ENCODE results near the gene AR. TPM values are rescaled to one million over a fixed set of nuclear protein-coding genes. Genes with fewer than 3 reads are reported as not detected.

Gene AR
- total and polyA plus RNA-seq, 2 of the 13 experiments (the other 11 are each of a cell fraction or from before 2014, with no cell fraction given) = not detected

- TF ChIP-seq, protein P1, sequence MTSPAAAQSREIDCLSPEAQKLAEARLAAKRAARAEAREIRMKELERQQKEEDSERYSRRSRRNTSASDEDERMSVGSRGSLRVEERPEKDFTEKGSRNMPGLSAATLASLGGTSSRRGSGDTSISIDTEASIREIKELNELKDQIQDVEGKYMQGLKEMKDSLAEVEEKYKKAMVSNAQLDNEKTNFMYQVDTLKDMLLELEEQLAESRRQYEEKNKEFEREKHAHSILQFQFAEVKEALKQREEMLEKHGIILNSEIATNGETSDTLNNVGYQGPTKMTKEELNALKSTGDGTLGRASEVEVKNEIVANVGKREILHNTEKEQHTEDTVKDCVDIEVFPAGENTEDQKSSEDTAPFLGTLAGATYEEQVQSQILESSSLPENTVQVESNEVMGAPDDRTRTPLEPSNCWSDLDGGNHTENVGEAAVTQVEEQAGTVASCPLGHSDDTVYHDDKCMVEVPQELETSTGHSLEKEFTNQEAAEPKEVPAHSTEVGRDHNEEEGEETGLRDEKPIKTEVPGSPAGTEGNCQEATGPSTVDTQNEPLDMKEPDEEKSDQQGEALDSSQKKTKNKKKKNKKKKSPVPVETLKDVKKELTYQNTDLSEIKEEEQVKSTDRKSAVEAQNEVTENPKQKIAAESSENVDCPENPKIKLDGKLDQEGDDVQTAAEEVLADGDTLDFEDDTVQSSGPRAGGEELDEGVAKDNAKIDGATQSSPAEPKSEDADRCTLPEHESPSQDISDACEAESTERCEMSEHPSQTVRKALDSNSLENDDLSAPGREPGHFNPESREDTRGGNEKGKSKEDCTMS (CRISPR knock-in tag; conservative IDR thresholded peaks at IDR 0.05) = no peak
- TF ChIP-seq HDAC2 (CRISPR knock-in tag; IDR thresholded peaks at IDR 0.05) (no peak), SALL2 (CRISPR knock-in tag; IDR thresholded peaks at IDR 0.05) (no peak)
Measured at GRCh38 chrX:67727576-67727975, 183.8 kb downstream of the AR start (continued).

GRCh38 chrX:67730296-67730695 lies 186.5 kb downstream of the AR start:
- intact Hi-C loops (cut with micrococcal nuclease; ENCODE audit: unreplicated experiment) (no loop called here), in situ Hi-C loops (cut with HindIII; ENCODE audit: extremely low pct_ligation_motif_present, low pct_unique_long_range_greater_than_20kb) (no loop called here)
- FAIRE-seq (no peak), DNase-seq (ENCODE audit: low spot score) (no peak), ATAC-seq (no peak)
- POLR2A ChIA-PET = no interaction called here
- CTCF ChIA-PET (ENCODE audit: low intra/inter-chr PET ratio, low total read pairs) = no interaction called here
- Histone ChIP-seq H3K36me3 (replicated peaks in 1 of 2; ENCODE audit: control insufficient read depth in 1 of 2, insufficient read depth in 2 of 2, low read length in 2 of 2) (no peaks in the 10 kb centered on the region), H3K4me1 (ENCODE audit: insufficient read depth, low read length) (no peaks in the 10 kb centered on the region), H3K9me3 (ENCODE audit: low read length) (peaks cover 25% of the 10 kb centered on the region), H3K4me2 (ENCODE audit: low read depth, low read length) (no peak overlapping the region), H3K9ac (ENCODE audit: insufficient read depth, low read depth, low read length) (no peak overlapping the region), H2AFZ (ENCODE audit: low read length) (no peak overlapping the region), H3K27me3 (ENCODE audit: control insufficient read depth in 1 of 2, insufficient read depth in 2 of 2, low read length in 2 of 2) (no peaks in the 10 kb centered on the region), H4K20me1 (ENCODE audit: insufficient read depth, low read length) (no peaks in the 10 kb centered on the region), H3K4me3 (replicated peaks in 1 of 3; ENCODE audit: insufficient read depth in 1 of 3, low read depth in 2 of 3, low read length in 3 of 3) (no peak overlapping the region), H3K27ac (ENCODE audit: extremely low read length, insufficient read depth, low read length) (no peak overlapping the region), H3K79me2 (ENCODE audit: insufficient read depth, low read length) (no peaks in the 10 kb centered on the region)
- TF ChIP-seq MAFK (conservative IDR thresholded peaks at IDR 0.05 in 1 of 2, IDR thresholded peaks at IDR 0.05 in 1 of 2; ENCODE audit: low read length in 2 of 2) = no peak
- no peak for TF ChIP-seq TARDBP (CRISPR knock-in tag; IDR thresholded peaks at IDR 0.05)
- TF ChIP-seq, protein P2, sequence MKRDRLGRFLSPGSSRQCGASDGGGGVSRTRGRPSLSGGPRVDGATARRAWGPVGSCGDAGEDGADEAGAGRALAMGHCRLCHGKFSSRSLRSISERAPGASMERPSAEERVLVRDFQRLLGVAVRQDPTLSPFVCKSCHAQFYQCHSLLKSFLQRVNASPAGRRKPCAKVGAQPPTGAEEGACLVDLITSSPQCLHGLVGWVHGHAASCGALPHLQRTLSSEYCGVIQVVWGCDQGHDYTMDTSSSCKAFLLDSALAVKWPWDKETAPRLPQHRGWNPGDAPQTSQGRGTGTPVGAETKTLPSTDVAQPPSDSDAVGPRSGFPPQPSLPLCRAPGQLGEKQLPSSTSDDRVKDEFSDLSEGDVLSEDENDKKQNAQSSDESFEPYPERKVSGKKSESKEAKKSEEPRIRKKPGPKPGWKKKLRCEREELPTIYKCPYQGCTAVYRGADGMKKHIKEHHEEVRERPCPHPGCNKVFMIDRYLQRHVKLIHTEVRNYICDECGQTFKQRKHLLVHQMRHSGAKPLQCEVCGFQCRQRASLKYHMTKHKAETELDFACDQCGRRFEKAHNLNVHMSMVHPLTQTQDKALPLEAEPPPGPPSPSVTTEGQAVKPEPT (CRISPR knock-in tag; IDR thresholded peaks at IDR 0.05; ENCODE audit: low read depth) = no peak
- no peak for TF ChIP-seq ZFX (CRISPR knock-in tag; IDR thresholded peaks at IDR 0.05; ENCODE audit: low read depth)
- no TSS peak for BruUV-seq (replicated peaks)
- 35% methylated on average over 2 of the region's 2 CpGs for WGBS (ENCODE audit: low lambda C conversion rate)
